ACC112 (cell line): ENCODE measurements around the gene BHMT.

Experiments
- H2AFZ ChIP-seq: fragments of 200-600 bp; sonication (generic); one replicate; pipeline ENCODE4 v1.6.0; 2017; ENCODE audit warnings: antibody characterized with exemption, low read length; ENCODE audit not compliant: unreplicated experiment
- H3K27ac ChIP-seq: fragments of 200-600 bp; sonication (generic); 2 replicates; pipeline ENCODE4 v1.5.1; 2014; ENCODE audit warnings: low read depth, mild to moderate bottlenecking, antibody characterized with exemption, low read length, moderate library complexity
- H3K27me3 ChIP-seq: fragments of 200-600 bp; sonication (generic); 2 replicates; pipeline ENCODE4 v1.6.1; 2014; ENCODE audit warnings: mild to moderate bottlenecking, antibody characterized with exemption, low read length, moderate library complexity, mixed read lengths; ENCODE audit not compliant: insufficient read depth
- H3K36me3 ChIP-seq: fragments of 200-600 bp; sonication (generic); 2 replicates; pipeline ENCODE4 v1.6.1; 2016; ENCODE audit warnings: mild to moderate bottlenecking, antibody characterized with exemption, low read length, moderate library complexity, mixed read lengths; ENCODE audit not compliant: insufficient read depth
- H3K4me1 ChIP-seq: fragments of 200-600 bp; sonication (generic); one replicate; pipeline ENCODE4 v1.6.1; 2016; ENCODE audit warnings: low read length, mixed read lengths; ENCODE audit not compliant: insufficient read depth, unreplicated experiment, control insufficient read depth
- H3K4me3 ChIP-seq: fragments of 200-600 bp; sonication (generic); 2 replicates; pipeline ENCODE4 v1.5.1; 2014; ENCODE audit warnings: mild to moderate bottlenecking, low read depth, low read length
- H3K79me2 ChIP-seq: fragments of 200-600 bp; sonication (generic); one replicate; pipeline ENCODE4 v1.6.0; 2016; ENCODE audit warnings: low read length; ENCODE audit not compliant: control insufficient read depth, unreplicated experiment, insufficient read depth

BHMT gene

GRCh38 chr5:79086116-79086515 is 25.5 kb upstream of the BHMT start:
- H3K27ac ChIP-seq, result no peak overlapping the region
- no peaks in the 10 kb centered on the region for H3K4me1 ChIP-seq
- no peaks in the 10 kb centered on the region for H3K79me2 ChIP-seq
- no peak overlapping the region for H3K4me3 ChIP-seq
- no peak overlapping the region for H2AFZ ChIP-seq
- 0 out of 2 replicates have a peak, but pooled peaks cover 4% of the 10 kb centered on the region for H3K36me3 ChIP-seq
- no peaks in the 10 kb centered on the region for H3K27me3 ChIP-seq

DNA sequence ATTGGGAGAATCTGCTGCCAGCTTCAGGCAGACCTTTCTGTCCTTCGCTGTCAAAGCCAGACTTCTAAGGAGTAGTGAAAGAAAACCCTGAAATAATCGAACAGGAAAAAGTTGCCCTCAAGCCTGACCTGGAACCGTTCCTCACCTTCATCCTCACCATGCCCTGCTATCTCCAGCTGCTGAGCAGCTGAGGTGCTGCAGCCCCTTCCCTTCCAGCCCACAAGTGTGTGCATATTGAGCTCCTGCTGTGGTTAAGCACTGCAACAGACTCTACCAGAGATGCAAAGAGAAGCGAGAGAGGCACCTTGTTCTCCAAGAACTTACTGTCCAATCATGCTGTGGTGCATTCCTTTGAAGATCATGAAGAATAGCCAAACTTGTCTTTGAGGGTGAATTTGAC is 23.1 kb upstream of the BHMT start:
- Histone ChIP-seq H3K36me3 (0 out of 2 replicates have a peak, but pooled peaks cover 4% of the 10 kb centered on the region), H3K79me2 (no peaks in the 10 kb centered on the region), H3K4me1 (no peaks in the 10 kb centered on the region), H3K27me3 (no peaks in the 10 kb centered on the region), H2AFZ (no peak overlapping the region), H3K4me3 (no peak overlapping the region), H3K27ac (no peak overlapping the region)

GRCh38 chr5:79091064-79091463 is 20.5 kb upstream of the BHMT start:
- 0 out of 2 replicates have a peak, but pooled peaks cover 4% of the 10 kb centered on the region for H3K36me3 ChIP-seq

GRCh38 chr5:79093762-79094161 is 17.8 kb upstream of the BHMT start:
- H3K4me1 ChIP-seq, result no peaks in the 10 kb centered on the region
- H2AFZ ChIP-seq, result no peak overlapping the region
- no peak overlapping the region for H3K4me3 ChIP-seq
- H3K27ac ChIP-seq, result no peak overlapping the region
- H3K36me3 ChIP-seq, result 0 out of 2 replicates have a peak, but pooled peaks cover under 1% of the 10 kb centered on the region
- H3K79me2 ChIP-seq, result no peaks in the 10 kb centered on the region
- H3K27me3 ChIP-seq, result no peaks in the 10 kb centered on the region

More at GRCh38 chr5:79091064-79091463, 20.5 kb upstream of the BHMT start:
- no peaks in the 10 kb centered on the region for H3K4me1 ChIP-seq
- no peak overlapping the region for H3K27ac ChIP-seq
- no peak overlapping the region for H2AFZ ChIP-seq
- no peaks in the 10 kb centered on the region for H3K79me2 ChIP-seq
- no peak overlapping the region for H3K4me3 ChIP-seq
- H3K27me3 ChIP-seq, result no peaks in the 10 kb centered on the region

- Histone ChIP-seq H3K27ac (no peak overlapping the region), H3K79me2 (no peaks in the 10 kb centered on the region), H3K4me1 (peaks cover 7% of the 10 kb centered on the region), H3K27me3 (peaks cover under 1% of the 10 kb centered on the region; the same call in 1 of the 2 replicates), H3K36me3 (no peaks in the 10 kb centered on the region), H3K4me3 (no peak overlapping the region), H2AFZ (no peak overlapping the region)
These were observed 5.7 kb upstream of the BHMT start for GRCh38 chr5:79105868-79106267.

- H3K79me2 ChIP-seq, result no peaks in the 10 kb centered on the region
- H3K27me3 ChIP-seq, result peaks cover 14% of the 10 kb centered on the region
- H3K4me3 ChIP-seq, result no peak overlapping the region
- no peak overlapping the region for H3K27ac ChIP-seq
- no peaks in the 10 kb centered on the region for H3K36me3 ChIP-seq
- peaks cover 7% of the 10 kb centered on the region for H3K4me1 ChIP-seq
- H2AFZ ChIP-seq, result no peak overlapping the region
These were observed 4.4 kb upstream of the BHMT start for GRCh38 chr5:79107020-79107796.

GRCh38 chr5:79108086-79108485 is 3.5 kb upstream of the BHMT start:
- Histone ChIP-seq H3K36me3 (no peaks in the 10 kb centered on the region), H3K27me3 (peaks cover 22% of the 10 kb centered on the region), H3K79me2 (no peaks in the 10 kb centered on the region), H3K27ac (no peak overlapping the region), H3K4me3 (no peak overlapping the region), H3K4me1 (peaks cover 7% of the 10 kb centered on the region), H2AFZ (peak overlapping the region; percentile 74)

DNA sequence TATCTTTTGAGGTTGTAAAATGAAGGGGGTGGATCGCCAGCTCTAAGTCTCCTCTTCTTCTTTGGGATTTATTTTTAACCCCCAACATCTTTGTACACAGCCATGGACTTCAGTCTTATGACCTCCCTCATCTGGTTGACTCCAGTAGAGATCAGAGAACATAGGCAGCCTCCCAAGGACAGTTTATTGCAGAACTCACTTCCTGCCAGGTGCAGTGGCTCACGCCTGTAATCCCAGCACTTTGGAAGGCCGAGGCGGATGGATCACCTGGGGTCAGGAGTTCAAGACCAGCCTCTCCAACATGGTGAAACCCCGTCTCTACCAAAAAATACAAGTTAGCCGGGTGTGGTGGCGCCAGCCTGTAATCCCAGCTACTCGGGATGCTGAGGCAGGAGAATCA is 2.8 kb upstream of the BHMT start:
- no peaks in the 10 kb centered on the region for H3K36me3 ChIP-seq
- H3K4me3 ChIP-seq, result no peak overlapping the region
- H3K27me3 ChIP-seq, result peaks cover 29% of the 10 kb centered on the region
- no peak overlapping the region for H3K27ac ChIP-seq
- H3K79me2 ChIP-seq, result no peaks in the 10 kb centered on the region
- H3K4me1 ChIP-seq, result peaks cover 7% of the 10 kb centered on the region
- peak overlapping the region; percentile 74 for H2AFZ ChIP-seq

DNA sequence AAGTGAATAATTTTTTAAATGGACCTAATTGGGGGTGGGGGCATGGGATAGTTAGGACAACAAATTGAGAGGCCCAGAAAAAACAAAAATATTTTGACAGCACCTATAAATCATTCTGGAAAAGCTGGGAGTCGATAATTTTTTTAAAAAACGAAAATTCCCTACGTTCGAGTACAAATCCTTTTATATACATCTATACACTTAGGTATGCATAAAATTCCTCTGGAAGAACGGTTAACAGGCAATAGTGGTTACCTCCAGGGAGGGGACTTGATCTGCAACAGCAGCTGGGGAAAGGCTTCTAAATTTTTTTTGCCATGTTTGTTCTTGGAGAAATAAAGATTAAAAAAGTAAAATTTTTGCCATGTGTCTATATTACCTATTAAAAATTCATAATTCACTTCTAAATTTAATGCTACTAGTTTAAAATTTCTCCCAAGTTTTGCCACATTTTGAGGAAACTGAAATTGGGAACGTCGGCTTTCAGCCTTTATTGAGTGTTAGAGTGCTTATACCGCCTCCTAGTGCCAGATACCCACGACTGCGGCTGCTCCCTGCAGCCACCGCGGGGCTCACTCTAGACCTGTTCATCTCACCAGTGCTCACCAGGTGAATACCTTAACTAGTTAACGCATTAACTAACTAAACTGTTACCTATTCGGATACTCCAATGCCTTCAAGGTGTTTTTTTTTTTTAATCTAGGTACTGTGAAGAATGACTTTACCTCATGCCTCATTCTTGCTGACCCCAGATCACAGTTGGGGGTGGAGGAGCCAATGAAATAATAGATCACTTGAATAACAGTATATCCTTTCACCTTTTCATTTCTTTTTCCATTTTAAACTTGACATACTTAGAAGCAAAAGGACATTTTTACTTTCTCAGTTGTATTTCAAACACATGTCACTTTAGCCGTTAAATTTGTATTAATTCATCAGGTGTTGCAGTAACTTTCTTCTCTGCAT is 1.8 kb upstream of the BHMT start:
- H3K36me3 ChIP-seq, result no peaks in the 10 kb centered on the region
- H3K27me3 ChIP-seq, result peaks cover 34% of the 10 kb centered on the region
- peaks cover 7% of the 10 kb centered on the region for H3K4me1 ChIP-seq
- no peak overlapping the region for H2AFZ ChIP-seq
- H3K79me2 ChIP-seq, result no peaks in the 10 kb centered on the region
- H3K27ac ChIP-seq, result no peak overlapping the region
- no peak overlapping the region for H3K4me3 ChIP-seq

- Histone ChIP-seq H3K79me2 (no peaks in the 10 kb centered on the region), H3K27me3 (peaks cover 34% of the 10 kb centered on the region), H3K4me1 (peaks cover 7% of the 10 kb centered on the region), H3K27ac (no peak overlapping the region), H3K4me3 (peak overlapping the region; percentile 54), H2AFZ (no peak overlapping the region), H3K36me3 (no peaks in the 10 kb centered on the region)
These were observed 522 bp downstream of the BHMT start for GRCh38 chr5:79111960-79112702.
